WTC11 (cell line): Measurements from ENCODE around the gene EFHB. TPM values are rescaled to one million over a fixed set of nuclear protein-coding genes. Genes with fewer than 3 reads are reported as not detected.

Experiments
- ATAC-seq: fragments of 200-7000 bp; cut with Tn5 transposase; 2 replicates; pipeline ENCODE4 v1.10.0; 2021; ENCODE audit warnings: mild to moderate bottlenecking, moderate library complexity
- CTCF ChIA-PET: fragments of 300-600 bp; sonication (Branson Sonifier 250); formaldehyde crosslinking; loops from one replicate; lab custom pipeline; 2021; ENCODE audit warnings: antibody characterized with exemption; lab: Charles Lee
- POLR2A ChIA-PET: fragments of 350-600 bp; sonication (Branson Sonifier 250); formaldehyde crosslinking; loops from one replicate; lab custom pipeline; 2021; ENCODE audit warnings: antibody characterized with exemption; lab: Charles Lee
- DNase-seq: peaks from one replicate; pipeline ENCODE4 v3.0.0; 2021; ENCODE audit warnings: low spot score
- H3K27ac Mint-ChIP-seq: 2 replicates; pipeline ENCODE4 v1.8.0; 2021; ENCODE audit warnings: mixed read lengths
- H3K27me3 Mint-ChIP-seq: 2 replicates; pipeline ENCODE4 v1.8.0; 2021; ENCODE audit warnings: low read depth, mild to moderate bottlenecking, moderate library complexity, mixed read lengths
- H3K36me3 Mint-ChIP-seq: 2 replicates; pipeline ENCODE4 v1.8.0; 2021; ENCODE audit warnings: mixed read lengths
- H3K4me1 Mint-ChIP-seq: 2 replicates; pipeline ENCODE4 v1.8.0; 2022; ENCODE audit warnings: mixed read lengths
- H3K4me3 Mint-ChIP-seq: 2 replicates; pipeline ENCODE4 v1.8.0; 2021; ENCODE audit warnings: mild to moderate bottlenecking, moderate library complexity, mixed read lengths
- H3K9me3 Mint-ChIP-seq: 2 replicates; pipeline ENCODE4 v1.8.0; 2021; ENCODE audit warnings: mixed read lengths
- ATF6 ChIP-seq: sonication (generic); formaldehyde crosslinking; IDR thresholded peaks from 2 replicates; pipeline ENCODE4 v1.8.1; 2023; ENCODE audit warnings: mild to moderate bottlenecking, missing genetic modification reagents
- CREB1 ChIP-seq: sonication (generic); formaldehyde crosslinking; IDR thresholded peaks from 2 replicates; pipeline ENCODE4 v1.8.0; 2023; ENCODE audit warnings: mild to moderate bottlenecking, missing genetic modification reagents
- CTCF ChIP-seq: fragments of 200-600 bp; IDR thresholded peaks from 2 replicates; pipeline ENCODE4 v1.8.0; 2022; ENCODE audit warnings: antibody characterized with exemption
- ELF4 ChIP-seq: sonication (generic); formaldehyde crosslinking; IDR thresholded peaks from 2 replicates; pipeline ENCODE4 v1.8.1; 2022; ENCODE audit warnings: low read depth, mild to moderate bottlenecking, moderate library complexity, missing genetic modification reagents
- ERG ChIP-seq: fragments of 250-450 bp; sonication (Bioruptor Pico); IDR thresholded peaks from 2 replicates; pipeline ENCODE4 v1.8.0; 2021; ENCODE audit warnings: mild to moderate bottlenecking
- ESRRA ChIP-seq: sonication (generic); formaldehyde crosslinking; IDR thresholded peaks from 2 replicates; pipeline ENCODE4 v1.8.1; 2022; ENCODE audit warnings: mild to moderate bottlenecking, missing genetic modification reagents, borderline replicate concordance
- GABPB1 ChIP-seq: sonication (generic); formaldehyde crosslinking; IDR thresholded peaks from 2 replicates; pipeline ENCODE4 v1.8.1; 2023; ENCODE audit warnings: mild to moderate bottlenecking, missing genetic modification reagents
- GRHL2 ChIP-seq: fragments of 250-450 bp; sonication (Bioruptor Pico); IDR thresholded peaks from 2 replicates; pipeline ENCODE4 v1.8.0; 2022; ENCODE audit warnings: mild to moderate bottlenecking, moderate library complexity; ENCODE audit not compliant: insufficient replicate concordance, severe bottlenecking
- MLX ChIP-seq: sonication (generic); formaldehyde crosslinking; IDR thresholded peaks from 2 replicates; pipeline ENCODE4 v1.8.1; 2023; ENCODE audit warnings: mild to moderate bottlenecking, missing genetic modification reagents, moderate library complexity
- MXD4 ChIP-seq: fragments of 250-450 bp; sonication (Bioruptor Pico); IDR thresholded peaks from 2 replicates; pipeline ENCODE4 v1.8.0; 2021; ENCODE audit warnings: mild to moderate bottlenecking, moderate library complexity, borderline replicate concordance
- NFATC4 ChIP-seq: fragments of 250-450 bp; sonication (Bioruptor Pico); IDR thresholded peaks from 2 replicates; pipeline ENCODE4 v1.9.0; 2021; ENCODE audit warnings: mild to moderate bottlenecking
- NFE2L1 ChIP-seq: sonication (generic); formaldehyde crosslinking; IDR thresholded peaks from 2 replicates; pipeline ENCODE4 v1.8.1; 2023; ENCODE audit warnings: missing genetic modification reagents
- NFYB ChIP-seq: sonication (generic); formaldehyde crosslinking; conservative IDR thresholded peaks from 2 replicates; pipeline ENCODE4 v1.8.0; 2022; ENCODE audit warnings: low read depth, missing genetic modification reagents
- NR2C2 ChIP-seq: sonication (generic); formaldehyde crosslinking; IDR thresholded peaks from 2 replicates; pipeline ENCODE4 v1.8.0; 2022; ENCODE audit warnings: mild to moderate bottlenecking, missing genetic modification reagents
- TEAD4 ChIP-seq: sonication (generic); formaldehyde crosslinking; IDR thresholded peaks from 2 replicates; pipeline ENCODE4 v1.8.0; 2022; ENCODE audit warnings: mild to moderate bottlenecking, missing genetic modification reagents
- USF2 ChIP-seq: sonication (generic); formaldehyde crosslinking; IDR thresholded peaks from 2 replicates; pipeline ENCODE4 v1.8.1; 2023; ENCODE audit warnings: mild to moderate bottlenecking, missing genetic modification reagents, moderate library complexity
- ZMAT4 ChIP-seq: fragments of 250-450 bp; sonication (Bioruptor Pico); IDR thresholded peaks from 2 replicates; pipeline ENCODE4 v1.9.0; 2021; ENCODE audit warnings: mild to moderate bottlenecking
- ZNF263 ChIP-seq: sonication (generic); formaldehyde crosslinking; IDR thresholded peaks from 2 replicates; pipeline ENCODE4 v1.8.1; 2022; ENCODE audit warnings: low read depth, mild to moderate bottlenecking, moderate library complexity, missing genetic modification reagents
- ZNF416 ChIP-seq: fragments of 250-450 bp; sonication (Bioruptor Pico); IDR thresholded peaks from 2 replicates; pipeline ENCODE4 v1.9.0; 2021; ENCODE audit warnings: mild to moderate bottlenecking, inconsistent platforms
- ZSCAN18 ChIP-seq: fragments of 250-450 bp; sonication (Bioruptor Pico); IDR thresholded peaks from 2 replicates; pipeline ENCODE4 v2.1.2; 2022; ENCODE audit warnings: mild to moderate bottlenecking, moderate library complexity
- total RNA-seq: library from RNA; stranded (reverse); gene quantifications from 3 replicates; pipeline ENCODE4 v1.2.3, GENCODE V29; 2021

The EFHB gene
- total RNA-seq, 1 experiment from 2014 or later = 0.85 TPM

GRCh38 chr3:19886404-19886803, 47.6 kb downstream of the EFHB start:
- CTCF ChIA-PET = interaction anchor here (0.6 to 1.5 kb wide), 2 partner anchors 12 to 234 kb away, joined by 4 read pairs; no protein-coding TSS in a partner anchor
- no peaks in the 10 kb centered on the region for H3K27me3 Mint-ChIP-seq
- ATAC-seq = no peak

GRCh38 chr3:19885468-19885867, 48.5 kb downstream of the EFHB start:
- peak; percentile 77 for ATAC-seq
- POLR2A ChIA-PET = no interaction called here
- Mint-ChIP-seq H3K27ac (no peak overlapping the region), H3K27me3 (no peaks in the 10 kb centered on the region), H3K4me3 (no peak overlapping the region), H3K9me3 (no peaks in the 10 kb centered on the region), H3K36me3 (no peaks in the 10 kb centered on the region), H3K4me1 (peaks cover 29% of the 10 kb centered on the region)
- DNase-seq = no peak
- CTCF ChIA-PET = interaction anchor here (1.5 kb wide), 1 partner anchor 13 kb away, joined by 4 read pairs; no protein-coding TSS in a partner anchor
- TF ChIP-seq CTCF = peak; percentile 35; the same call in 1 of the 2 replicates
- no peak for TF ChIP-seq ZSCAN18

More at GRCh38 chr3:19886404-19886803, 47.6 kb downstream of the EFHB start:
- Mint-ChIP-seq H3K4me1 (peaks cover 20% of the 10 kb centered on the region), H3K36me3 (no peaks in the 10 kb centered on the region), H3K4me3 (no peak overlapping the region), H3K9me3 (no peaks in the 10 kb centered on the region), H3K27ac (no peak overlapping the region)
- POLR2A ChIA-PET = no interaction called here
- DNase-seq = no peak
- TF ChIP-seq NR2C2 (no peak), ZSCAN18 (no peak), ATF6 (CRISPR knock-in tag) (no peak), CREB1 (no peak), ELF4 (no peak), ZNF263 (CRISPR knock-in tag) (no peak), GABPB1 (CRISPR knock-in tag) (no peak), ZMAT4 (CRISPR knock-in tag) (no peak), ESRRA (CRISPR knock-in tag) (no peak), TEAD4 (CRISPR knock-in tag) (no peak), NFE2L1 (CRISPR knock-in tag) (no peak), ZNF416 (no peak), MLX (no peak), GRHL2 (no peak), MXD4 (CRISPR knock-in tag) (no peak), ERG (CRISPR knock-in tag) (no peak), NFYB (CRISPR knock-in tag) (no peak), USF2 (CRISPR knock-in tag) (no peak), NFATC4 (CRISPR knock-in tag) (no peak)
